ENCODE data around the gene GAB1.
"Not testable (repeated sequence)": the region's sequence is repeated elsewhere in the genome, so short reads cannot be mapped to it uniquely, and the experiment has no call there.

GAB1 gene

DNA sequence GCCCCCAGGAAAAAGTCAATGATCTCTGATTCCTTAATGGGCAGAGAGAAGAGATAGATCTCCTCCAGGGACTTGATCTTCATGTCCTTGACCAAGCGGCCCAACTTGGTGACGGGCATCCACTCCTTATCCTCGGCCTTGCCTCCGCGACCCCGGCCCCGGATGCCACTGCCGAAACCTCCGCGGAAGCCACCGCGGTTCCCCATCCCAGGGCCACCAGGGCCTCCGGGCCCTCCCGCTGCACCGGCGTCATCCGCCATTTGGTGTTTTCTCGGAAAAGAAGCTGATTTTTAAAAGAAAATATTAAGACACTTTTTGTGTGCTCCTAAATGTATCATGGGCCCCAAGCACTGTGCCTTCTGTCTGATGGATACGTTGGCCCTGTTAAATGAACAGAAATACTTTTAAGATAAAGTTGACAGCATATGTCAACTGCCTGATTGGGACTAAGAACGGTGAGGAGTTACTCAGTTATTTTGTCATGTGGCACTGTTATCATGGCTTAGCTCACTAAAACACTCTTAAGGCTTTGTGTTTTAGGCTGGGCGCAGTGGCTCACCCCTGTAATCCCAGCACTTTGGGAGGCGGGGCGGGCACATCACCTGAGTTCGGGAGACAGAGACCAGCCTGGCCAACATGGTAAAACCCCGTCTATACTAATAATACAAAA is 13.3 kb downstream of the GAB1 start:
- WGBS = 98% methylated on average over 24 of the region's 25 CpGs
- H3K27ac ChIP-seq (ENCODE audit: low read length, poor library complexity, severe bottlenecking); H2BK5ac ChIP-seq (ENCODE audit: low read depth, low read length, poor library complexity, severe bottlenecking); H2BK15ac ChIP-seq (ENCODE audit: low read depth, poor library complexity, severe bottlenecking); H3K36me3 ChIP-seq (ENCODE audit: control insufficient read depth in 1 of 2, insufficient read depth in 2 of 2, low read depth in 1 of 2, low read length in 2 of 2); H3K4me3 ChIP-seq (ENCODE audit: insufficient read depth in 1 of 2, low read depth in 1 of 2, low read length in 2 of 2); H3K9ac ChIP-seq (ENCODE audit: low read length); H3K23ac ChIP-seq (ENCODE audit: low read length in 2 of 2); H4K8ac ChIP-seq (ENCODE audit: low read length); H4K91ac ChIP-seq (ENCODE audit: low read length); H3K9me3 ChIP-seq (ENCODE audit: control insufficient read depth, low read length); H2BK12ac ChIP-seq (ENCODE audit: low read length in 2 of 2); H2AFZ ChIP-seq (ENCODE audit: low read depth, low read length); H3K27me3 ChIP-seq (ENCODE audit: control insufficient read depth in 1 of 2, insufficient read depth in 1 of 2, low read length in 2 of 2); H2BK120ac ChIP-seq (ENCODE audit: low read depth, low read length); H3K14ac ChIP-seq (ENCODE audit: low read length in 2 of 2); DNase-seq; H3K4me2 ChIP-seq (ENCODE audit: low read length, poor library complexity, severe bottlenecking); H3K4me1 ChIP-seq (ENCODE audit: control insufficient read depth, insufficient read depth, low read depth, low read length); H2AK5ac ChIP-seq (ENCODE audit: low read length, severe bottlenecking); H3K4ac ChIP-seq (ENCODE audit: low read depth in 1 of 2, low read length in 2 of 2); H3K18ac ChIP-seq (ENCODE audit: low read depth in 1 of 2, low read length in 2 of 2): not testable (repeated sequence)
- H3K79me1 ChIP-seq (replicated peaks; ENCODE audit: low read length, poor library complexity, severe bottlenecking) = peaks cover 15% of the 10 kb centered on the region

DNA sequence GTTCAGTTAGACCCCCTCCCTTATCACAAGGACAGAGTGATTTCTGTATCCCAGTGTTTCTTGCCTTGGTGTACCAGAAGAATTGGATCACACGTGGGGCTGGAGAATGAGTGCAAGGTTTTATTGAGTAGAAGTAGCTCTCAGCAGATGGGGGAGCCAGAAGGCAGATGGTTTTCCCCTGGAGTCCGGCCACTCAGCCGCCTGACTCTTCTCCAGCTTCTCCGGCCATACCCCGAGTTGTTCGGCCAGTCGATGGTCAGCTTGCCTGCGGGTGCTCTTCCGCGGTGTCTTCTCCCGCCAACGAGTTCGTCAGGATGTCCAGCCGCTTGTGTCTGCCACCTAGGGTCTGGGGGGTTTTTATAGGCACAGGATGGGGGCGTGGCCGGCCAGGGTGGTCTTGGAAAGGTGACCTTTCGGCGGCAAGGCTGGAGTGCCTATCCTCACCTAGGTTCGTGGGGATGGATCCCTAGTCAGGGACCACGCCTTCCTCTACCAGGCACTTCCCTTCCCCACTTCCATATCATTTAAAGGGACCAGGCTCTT is 14.5 kb downstream of the GAB1 start:
- H2BK12ac ChIP-seq (ENCODE audit: low read length in 2 of 2) = no peak overlapping the region
- H3K18ac ChIP-seq (ENCODE audit: low read depth in 1 of 2, low read length in 2 of 2) = no peak overlapping the region
- no peak overlapping the region for H3K4me3 ChIP-seq (ENCODE audit: insufficient read depth in 1 of 2, low read depth in 1 of 2, low read length in 2 of 2)
- no peaks in the 10 kb centered on the region for H3K27me3 ChIP-seq (ENCODE audit: control insufficient read depth in 1 of 2, insufficient read depth in 1 of 2, low read length in 2 of 2)
- no peak overlapping the region for H3K23ac ChIP-seq (ENCODE audit: low read length in 2 of 2)
- no peak overlapping the region for H2AFZ ChIP-seq (ENCODE audit: low read depth, low read length)
- no peak overlapping the region for H3K9ac ChIP-seq (ENCODE audit: low read length)
- no peak overlapping the region for H2AK5ac ChIP-seq (ENCODE audit: low read length, severe bottlenecking)
- H3K4ac ChIP-seq (ENCODE audit: low read depth in 1 of 2, low read length in 2 of 2) = no peak overlapping the region
- peaks cover 15% of the 10 kb centered on the region for H3K79me1 ChIP-seq (replicated peaks; ENCODE audit: low read length, poor library complexity, severe bottlenecking)
- 92% methylated on average over 19 of the region's 20 CpGs for WGBS
- no peaks in the 10 kb centered on the region for H3K9me3 ChIP-seq (ENCODE audit: control insufficient read depth, low read length)
- no peaks in the 10 kb centered on the region for H3K36me3 ChIP-seq (ENCODE audit: control insufficient read depth in 1 of 2, insufficient read depth in 2 of 2, low read depth in 1 of 2, low read length in 2 of 2)
- no peak for DNase-seq
- no peak overlapping the region for H2BK5ac ChIP-seq (ENCODE audit: low read depth, low read length, poor library complexity, severe bottlenecking)
- H3K4me2 ChIP-seq (ENCODE audit: low read length, poor library complexity, severe bottlenecking) = no peak overlapping the region
- H3K4me1 ChIP-seq (ENCODE audit: control insufficient read depth, insufficient read depth, low read depth, low read length) = peaks cover 5% of the 10 kb centered on the region
- H2BK120ac ChIP-seq (ENCODE audit: low read depth, low read length) = no peak overlapping the region
- no peak overlapping the region for H4K91ac ChIP-seq (ENCODE audit: low read length)
- H2BK15ac ChIP-seq (ENCODE audit: low read depth, poor library complexity, severe bottlenecking) = no peak overlapping the region
- H4K8ac ChIP-seq (ENCODE audit: low read length) = no peak overlapping the region
- no peak overlapping the region for H3K27ac ChIP-seq (ENCODE audit: low read length, poor library complexity, severe bottlenecking)
- no peak overlapping the region for H3K14ac ChIP-seq (ENCODE audit: low read length in 2 of 2)

DNA sequence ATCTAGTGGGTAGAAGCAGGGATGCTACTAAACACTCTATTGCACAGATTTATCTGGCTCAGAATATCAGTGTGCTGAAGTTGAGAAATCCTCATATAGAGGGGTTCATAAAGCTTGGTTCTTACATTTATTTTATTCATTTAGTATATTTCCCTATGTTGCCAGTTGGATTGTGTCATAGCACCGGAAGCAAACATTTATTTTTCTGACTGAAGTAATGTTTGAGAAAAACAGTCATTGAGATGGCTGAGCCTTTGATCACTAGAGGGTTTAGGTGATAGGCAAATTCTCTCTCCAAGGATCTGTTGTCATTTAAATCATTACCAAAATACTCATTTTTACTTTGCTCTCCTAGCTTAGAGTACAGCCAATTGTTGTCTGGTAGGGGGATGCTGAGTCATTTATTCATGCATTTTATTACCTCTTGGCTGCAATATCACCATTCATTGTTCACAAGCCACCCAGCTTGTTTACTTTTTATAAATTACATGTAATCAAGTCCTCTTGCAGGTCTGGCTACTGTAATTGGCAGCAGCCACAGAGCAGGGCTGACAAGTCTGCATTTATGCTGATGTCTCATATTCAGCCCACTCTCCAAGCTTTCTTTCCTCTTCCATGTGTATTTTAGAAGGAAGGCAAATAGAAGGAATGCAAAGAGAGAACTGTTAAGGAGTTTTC is 15.2 kb downstream of the GAB1 start:
- no peaks in the 10 kb centered on the region for H3K36me3 ChIP-seq (ENCODE audit: control insufficient read depth in 1 of 2, insufficient read depth in 2 of 2, low read depth in 1 of 2, low read length in 2 of 2)
- H3K27me3 ChIP-seq (ENCODE audit: control insufficient read depth in 1 of 2, insufficient read depth in 1 of 2, low read length in 2 of 2) = no peaks in the 10 kb centered on the region
- no peak overlapping the region for H2AK5ac ChIP-seq (ENCODE audit: low read length, severe bottlenecking)
- H4K91ac ChIP-seq (ENCODE audit: low read length) = no peak overlapping the region
- H3K4me2 ChIP-seq (ENCODE audit: low read length, poor library complexity, severe bottlenecking) = no peak overlapping the region
- no peak overlapping the region for H2BK15ac ChIP-seq (ENCODE audit: low read depth, poor library complexity, severe bottlenecking)
- no peak overlapping the region for H2BK120ac ChIP-seq (ENCODE audit: low read depth, low read length)
- H3K4ac ChIP-seq (ENCODE audit: low read depth in 1 of 2, low read length in 2 of 2) = no peak overlapping the region
- H3K18ac ChIP-seq (ENCODE audit: low read depth in 1 of 2, low read length in 2 of 2) = no peak overlapping the region
- H2BK5ac ChIP-seq (ENCODE audit: low read depth, low read length, poor library complexity, severe bottlenecking) = no peak overlapping the region
- no peak overlapping the region for H3K23ac ChIP-seq (ENCODE audit: low read length in 2 of 2)
- H2BK12ac ChIP-seq (ENCODE audit: low read length in 2 of 2) = no peak overlapping the region
- H3K79me1 ChIP-seq (replicated peaks; ENCODE audit: low read length, poor library complexity, severe bottlenecking) = peaks cover 15% of the 10 kb centered on the region
- no peaks in the 10 kb centered on the region for H3K9me3 ChIP-seq (ENCODE audit: control insufficient read depth, low read length)
- no peak overlapping the region for H3K9ac ChIP-seq (ENCODE audit: low read length)
- H3K4me1 ChIP-seq (ENCODE audit: control insufficient read depth, insufficient read depth, low read depth, low read length) = peaks cover 4% of the 10 kb centered on the region
- H3K14ac ChIP-seq (ENCODE audit: low read length in 2 of 2) = peak overlapping the region in 1 of 2 experiments; percentile 36
- no peak overlapping the region for H3K4me3 ChIP-seq (ENCODE audit: insufficient read depth in 1 of 2, low read depth in 1 of 2, low read length in 2 of 2)
- H3K27ac ChIP-seq (ENCODE audit: low read length, poor library complexity, severe bottlenecking) = no peak overlapping the region
- WGBS = 63% methylated on average over 1 of the region's 1 CpG
- H2AFZ ChIP-seq (ENCODE audit: low read depth, low read length) = no peak overlapping the region
- DNase-seq = no peak
- H4K8ac ChIP-seq (ENCODE audit: low read length) = no peak overlapping the region

DNA sequence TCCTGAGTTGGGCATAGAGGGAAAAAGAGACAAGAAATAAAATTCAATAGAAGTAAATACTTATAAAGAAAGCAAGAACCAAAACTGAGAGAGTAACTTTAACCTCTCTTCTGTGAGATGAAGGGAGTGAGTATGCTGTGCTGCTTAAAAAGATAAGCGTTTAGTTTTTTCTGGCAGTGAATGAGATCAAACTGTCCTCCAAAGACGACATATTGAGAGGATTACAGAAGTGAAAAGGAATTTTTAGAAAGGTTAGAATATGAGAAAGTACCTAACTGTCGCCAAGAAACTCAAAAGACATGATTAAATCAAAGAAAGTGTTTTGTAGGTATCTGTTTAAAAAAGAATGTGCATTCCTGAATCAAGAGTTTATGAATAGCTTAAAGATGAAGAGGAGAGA is 16.0 kb downstream of the GAB1 start:
- no peak overlapping the region for H3K27ac ChIP-seq (ENCODE audit: low read length, poor library complexity, severe bottlenecking)
- H2AK5ac ChIP-seq (ENCODE audit: low read length, severe bottlenecking) = no peak overlapping the region
- no peak overlapping the region for H4K8ac ChIP-seq (ENCODE audit: low read length)
- H3K4me1 ChIP-seq (ENCODE audit: control insufficient read depth, insufficient read depth, low read depth, low read length) = peaks cover 5% of the 10 kb centered on the region
- H3K23ac ChIP-seq (ENCODE audit: low read length in 2 of 2) = no peak overlapping the region
- H3K9me3 ChIP-seq (ENCODE audit: control insufficient read depth, low read length) = no peaks in the 10 kb centered on the region
- WGBS = 78% methylated on average over 3 of the region's 3 CpGs
- no peak overlapping the region for H2AFZ ChIP-seq (ENCODE audit: low read depth, low read length)
- H3K4me2 ChIP-seq (ENCODE audit: low read length, poor library complexity, severe bottlenecking) = no peak overlapping the region
- H4K91ac ChIP-seq (ENCODE audit: low read length) = no peak overlapping the region
- H2BK15ac ChIP-seq (ENCODE audit: low read depth, poor library complexity, severe bottlenecking) = no peak overlapping the region
- no peaks in the 10 kb centered on the region for H3K27me3 ChIP-seq (ENCODE audit: control insufficient read depth in 1 of 2, insufficient read depth in 1 of 2, low read length in 2 of 2)
- H3K4me3 ChIP-seq (ENCODE audit: insufficient read depth in 1 of 2, low read depth in 1 of 2, low read length in 2 of 2) = no peak overlapping the region
- no peaks in the 10 kb centered on the region for H3K36me3 ChIP-seq (ENCODE audit: control insufficient read depth in 1 of 2, insufficient read depth in 2 of 2, low read depth in 1 of 2, low read length in 2 of 2)
- DNase-seq = no peak
- no peak overlapping the region for H2BK5ac ChIP-seq (ENCODE audit: low read depth, low read length, poor library complexity, severe bottlenecking)
- no peak overlapping the region for H2BK120ac ChIP-seq (ENCODE audit: low read depth, low read length)
- no peak overlapping the region for H3K14ac ChIP-seq (ENCODE audit: low read length in 2 of 2)
- H3K9ac ChIP-seq (ENCODE audit: low read length) = peak overlapping the region; percentile 26
- H3K79me1 ChIP-seq (replicated peaks; ENCODE audit: low read length, poor library complexity, severe bottlenecking) = peaks cover 15% of the 10 kb centered on the region
- H2BK12ac ChIP-seq (ENCODE audit: low read length in 2 of 2) = no peak overlapping the region
- no peak overlapping the region for H3K4ac ChIP-seq (ENCODE audit: low read depth in 1 of 2, low read length in 2 of 2)
- H3K18ac ChIP-seq (ENCODE audit: low read depth in 1 of 2, low read length in 2 of 2) = no peak overlapping the region

Measured in mesenchymal stem cell (in vitro differentiated cells and primary cell).